HG03558 (cell line): ENCODE measurements around the gene GRM1.

Experiments used
- ATAC-seq: cut with Tn5 transposase; IDR thresholded peaks from one replicate; pipeline ENCODE4 v1.9.1; 2021; ENCODE audit warnings: moderate number of reproducible peaks; ENCODE audit not compliant: unreplicated experiment; ENCODE audit errors: extremely low read depth

GRM1 gene

GRCh38 chr6:146429831-146430230 lies 401.0 kb downstream of the GRM1 start:
- ATAC-seq, result no peak

- ATAC-seq, result no peak
These were observed 405.2 kb downstream of the GRM1 start for GRCh38 chr6:146433881-146434731.

DNA sequence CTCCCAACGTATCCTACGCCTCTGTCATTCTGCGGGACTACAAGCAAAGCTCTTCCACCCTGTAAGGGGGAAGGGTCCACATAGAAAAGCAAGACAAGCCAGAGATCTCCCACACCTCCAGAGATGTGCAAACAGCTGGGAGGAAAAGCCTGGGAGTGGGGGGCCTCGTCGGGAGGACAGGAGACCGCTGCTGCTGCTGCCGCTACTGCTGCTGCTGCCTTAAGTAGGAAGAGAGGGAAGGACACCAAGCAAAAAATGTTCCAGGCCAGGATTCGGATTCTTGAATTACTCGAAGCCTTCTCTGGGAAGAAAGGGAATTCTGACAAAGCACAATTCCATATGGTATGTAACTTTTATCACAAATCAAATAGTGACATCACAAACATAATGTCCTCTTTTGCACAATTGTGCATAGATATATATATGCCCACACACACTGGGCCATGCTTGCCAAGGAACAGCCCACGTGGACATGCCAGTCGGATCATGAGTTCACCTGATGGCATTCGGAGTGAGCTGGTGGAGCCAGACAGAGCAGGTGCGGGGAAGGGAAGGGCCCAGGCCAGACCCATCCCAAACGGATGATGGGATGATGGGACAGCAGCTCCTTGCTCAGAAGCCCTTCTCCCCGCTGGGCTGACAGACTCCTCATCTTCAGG lies 406.0 kb downstream of the GRM1 start:
- no peak for ATAC-seq

- ATAC-seq, result no peak
These were observed 413.0 kb downstream of the GRM1 start for GRCh38 chr6:146441907-146442306.

DNA sequence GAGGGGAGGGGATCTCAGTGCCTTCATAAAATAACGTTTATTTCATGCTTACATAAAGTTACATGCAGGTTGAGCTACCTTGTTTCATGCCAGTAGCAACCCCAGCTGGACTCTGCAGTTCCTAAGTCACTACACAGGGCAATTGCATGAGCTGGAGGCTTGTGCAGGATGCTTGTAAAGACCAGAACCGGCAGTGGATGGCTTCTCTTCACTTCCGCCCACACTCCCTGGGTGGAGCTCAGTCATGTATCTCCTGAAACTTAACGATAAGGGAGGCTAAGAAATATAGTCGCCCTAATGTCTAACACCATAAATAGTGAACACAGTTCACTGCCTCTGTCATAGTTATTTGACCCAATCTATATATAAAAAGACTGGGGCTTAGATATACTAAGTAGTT lies 415.3 kb downstream of the GRM1 start:
- ATAC-seq, result no peak

DNA sequence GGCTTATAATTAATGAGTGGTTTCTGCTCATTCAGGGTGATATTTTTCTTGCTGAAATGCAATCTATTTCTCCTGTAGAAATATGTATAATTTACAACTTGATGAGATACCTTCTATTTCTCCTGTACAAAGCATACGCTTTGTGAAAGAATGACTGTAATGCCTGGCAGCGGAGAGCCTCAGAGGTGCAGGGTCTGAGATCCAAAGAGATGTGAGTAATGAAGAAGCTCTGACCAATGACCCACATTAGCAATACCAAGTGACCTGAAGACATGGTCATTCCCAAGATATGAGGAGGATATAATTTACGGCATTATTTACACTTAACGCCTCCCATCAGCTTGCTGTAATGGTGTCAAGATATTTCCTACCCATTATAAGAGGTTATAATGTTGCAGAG lies 416.4 kb downstream of the GRM1 start:
- no peak for ATAC-seq

DNA sequence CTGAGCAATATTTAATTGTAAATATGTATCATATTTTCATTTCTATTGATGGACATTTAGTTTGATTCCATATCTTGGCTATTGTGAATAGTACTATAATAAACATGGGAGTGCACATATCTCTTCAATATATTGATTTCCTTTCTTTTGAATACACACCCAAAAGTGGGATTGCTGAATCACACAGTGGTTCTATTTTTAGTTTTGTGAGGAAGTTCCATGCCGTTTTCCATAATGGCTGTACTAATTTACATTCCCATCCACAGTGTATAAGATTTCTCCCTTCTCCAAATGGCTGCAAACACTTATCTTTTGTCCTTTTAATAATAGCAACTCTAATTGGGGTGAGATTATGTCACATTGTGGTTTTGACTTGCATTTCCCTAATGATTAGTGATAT lies 428.0 kb downstream of the GRM1 start:
- ATAC-seq, result no peak

DNA sequence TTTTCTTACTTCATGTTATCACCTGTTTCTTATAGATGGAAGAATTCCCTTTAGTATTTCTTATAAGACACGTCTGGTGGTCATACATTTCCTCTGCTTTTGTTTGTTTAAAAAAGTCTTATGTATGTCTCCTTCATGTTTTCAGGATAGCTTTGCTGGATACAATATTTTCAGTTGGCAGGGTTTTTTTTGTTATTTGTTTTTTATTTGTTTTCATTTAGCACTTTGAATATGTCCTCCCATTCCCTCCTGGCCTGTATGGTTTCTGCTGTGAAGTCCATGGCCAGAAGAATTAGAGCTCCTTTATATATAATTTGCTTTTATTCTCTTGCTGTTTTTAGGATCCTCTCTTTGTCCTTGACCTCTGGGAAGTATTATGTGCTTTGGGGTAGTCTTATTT lies 432.1 kb downstream of the GRM1 start:
- ATAC-seq, result no peak

GRCh38 chr6:146470091-146470770 lies 441.4 kb downstream of the GRM1 start:
- ATAC-seq, result no peak

GRCh38 chr6:146472918-146473317 lies 444.1 kb downstream of the GRM1 start:
- no peak for ATAC-seq

- ATAC-seq, result no peak
These were observed 452.7 kb downstream of the GRM1 start for GRCh38 chr6:146481527-146481926.

- ATAC-seq, result no peak
These were observed 455.5 kb downstream of the GRM1 start for GRCh38 chr6:146484411-146484810.
